CD4-positive, alpha-beta T cell treated with Interferon alpha-2 for 1 hour (primary cell): ENCODE measurements around the gene ZSCAN21.
A peak's percentile ranks its signal among the peaks of the same experiment; 100 is the strongest.

Experiments
- DNase-seq, 2 donors: peaks; one replicate each; pipeline ENCODE4 v3.0.0-alpha.2; 2020 to 2022

The ZSCAN21 gene

DNA sequence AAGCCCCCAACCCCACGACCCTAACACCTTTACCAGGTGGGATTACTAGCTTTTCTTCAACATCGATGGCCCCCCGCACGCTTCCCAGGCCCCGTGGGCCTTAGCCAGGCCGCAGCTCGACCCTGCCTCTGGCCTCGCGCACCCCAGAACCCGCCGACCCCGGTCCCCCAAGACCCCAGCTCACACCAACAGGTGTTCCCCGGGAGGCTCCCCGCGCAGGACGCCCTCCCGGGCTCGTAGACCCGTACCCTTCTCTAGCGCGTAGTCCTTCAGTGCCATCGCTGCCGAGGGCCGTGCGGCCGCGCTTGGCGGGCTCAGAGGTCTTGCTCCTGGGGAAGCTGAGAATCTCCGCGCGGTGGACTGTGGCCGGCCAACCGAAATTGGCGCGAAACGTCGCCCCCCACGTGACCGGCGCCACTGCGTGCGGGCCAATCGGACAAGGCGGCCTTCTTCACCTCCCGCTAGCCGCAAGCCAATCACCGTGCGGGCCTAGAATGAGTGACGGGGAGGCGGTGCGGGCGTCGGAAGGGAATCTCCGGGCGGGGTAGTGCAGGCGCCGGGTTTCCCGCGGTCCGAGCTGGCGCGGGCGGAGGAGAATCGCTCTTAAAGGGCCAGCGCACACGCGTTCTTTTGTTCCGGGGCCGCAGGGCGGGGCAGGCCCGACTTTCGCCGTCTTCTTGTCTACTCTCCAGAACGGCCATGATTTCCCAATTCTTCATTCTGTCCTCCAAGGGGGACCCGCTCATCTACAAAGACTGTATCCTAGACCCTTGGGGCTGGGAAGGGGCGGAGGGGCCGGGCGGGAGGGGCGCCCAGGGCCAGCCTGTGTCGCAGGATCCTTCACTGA lies 51.7 kb downstream of the ZSCAN21 start, which contains the start of the genes AP4M1 and MCM7:
TSS of gene AP4M1 (plus strand) at position 628 of the 847 bp plus-strand sequence. CDS start at position 700, 72 bp downstream.
TSS of gene MCM7 (minus strand) at position 382 of the 847 bp plus-strand sequence. CDS start at position 279, 103 bp downstream.
- peak; percentile 96 to 97 for DNase-seq

DNA sequence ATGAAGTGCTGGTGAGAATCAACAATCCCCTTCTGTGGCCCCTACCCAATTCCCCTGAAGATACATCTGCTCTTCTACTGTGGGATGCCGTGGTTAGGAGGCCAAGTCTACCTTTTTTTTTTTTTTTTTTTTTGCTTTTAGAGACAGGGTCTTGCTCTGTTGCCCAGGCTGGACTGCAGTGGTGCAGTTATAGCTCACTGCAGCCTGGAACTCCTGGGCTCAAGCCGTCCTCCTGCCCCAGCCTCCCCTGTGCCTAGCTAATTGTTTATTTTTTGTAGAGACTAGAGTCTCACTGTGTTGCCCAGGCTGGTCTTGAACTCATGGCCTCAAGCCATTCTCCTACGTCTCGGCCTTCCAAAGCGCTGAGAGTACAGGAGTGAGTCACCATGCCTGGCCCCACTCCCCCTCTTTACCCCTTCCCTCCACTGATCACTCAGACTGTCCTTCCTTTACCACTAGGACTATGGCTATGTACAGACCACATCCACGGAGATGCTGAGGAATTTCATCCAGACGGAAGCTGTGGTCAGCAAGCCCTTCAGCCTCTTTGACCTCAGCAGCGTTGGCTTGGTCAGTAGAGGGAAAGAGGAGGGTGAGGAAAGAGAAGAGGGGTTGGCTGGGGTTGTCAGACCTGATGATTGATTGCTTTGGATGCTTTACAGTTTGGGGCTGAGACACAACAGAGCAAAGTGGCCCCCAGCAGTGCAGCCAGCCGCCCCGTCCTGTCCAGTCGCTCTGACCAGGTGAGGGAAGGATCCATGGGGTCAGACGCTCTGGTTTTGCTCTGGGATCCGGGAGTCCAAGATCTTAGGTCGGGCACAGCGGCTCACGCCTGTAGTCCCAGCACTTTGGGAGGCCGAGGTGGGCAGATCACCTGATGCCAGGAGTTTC lies 53.6 kb downstream of the ZSCAN21 start:
- DNase-seq = no peak

DNA sequence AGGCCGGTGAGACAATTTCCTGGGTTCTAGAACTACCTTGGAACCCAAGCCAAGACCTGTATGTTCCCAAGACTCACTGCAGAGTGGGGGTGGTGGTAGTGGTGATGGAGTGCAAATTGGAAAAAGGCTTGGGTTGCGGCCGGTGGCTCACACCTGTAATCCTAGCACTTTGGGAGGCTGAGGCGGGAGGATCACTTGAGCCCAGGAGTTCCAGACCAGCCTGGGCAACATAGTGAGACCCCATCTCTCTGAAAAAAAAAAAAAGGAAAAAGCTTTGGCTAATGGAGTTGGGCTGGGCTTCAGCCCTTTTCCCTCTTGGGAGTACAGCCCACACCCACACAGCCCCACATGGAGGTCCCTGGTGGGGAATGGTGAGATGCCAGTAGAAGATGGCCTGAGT lies 56.0 kb downstream of the ZSCAN21 start:
- no peak for DNase-seq

DNA sequence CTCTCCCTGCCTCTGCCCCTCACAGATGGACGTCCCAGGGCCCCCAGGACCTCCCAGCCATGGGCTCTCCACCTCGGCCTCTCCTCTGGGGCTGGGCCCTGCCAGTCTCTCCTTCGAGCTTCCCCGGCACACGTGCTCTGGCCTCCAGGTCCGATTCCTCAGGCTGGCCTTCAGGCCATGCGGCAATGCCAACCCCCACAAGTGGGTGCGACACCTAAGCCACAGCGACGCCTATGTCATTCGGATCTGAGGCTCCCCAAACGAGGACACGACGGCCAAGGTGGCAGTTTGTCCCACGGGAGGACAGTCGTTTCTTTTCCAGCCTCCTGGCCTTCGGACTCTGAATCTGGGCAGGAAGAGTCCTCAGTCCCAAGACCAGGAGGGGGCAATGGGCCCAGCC lies 57.1 kb downstream of the ZSCAN21 start:
- DNase-seq = no peak

DNA sequence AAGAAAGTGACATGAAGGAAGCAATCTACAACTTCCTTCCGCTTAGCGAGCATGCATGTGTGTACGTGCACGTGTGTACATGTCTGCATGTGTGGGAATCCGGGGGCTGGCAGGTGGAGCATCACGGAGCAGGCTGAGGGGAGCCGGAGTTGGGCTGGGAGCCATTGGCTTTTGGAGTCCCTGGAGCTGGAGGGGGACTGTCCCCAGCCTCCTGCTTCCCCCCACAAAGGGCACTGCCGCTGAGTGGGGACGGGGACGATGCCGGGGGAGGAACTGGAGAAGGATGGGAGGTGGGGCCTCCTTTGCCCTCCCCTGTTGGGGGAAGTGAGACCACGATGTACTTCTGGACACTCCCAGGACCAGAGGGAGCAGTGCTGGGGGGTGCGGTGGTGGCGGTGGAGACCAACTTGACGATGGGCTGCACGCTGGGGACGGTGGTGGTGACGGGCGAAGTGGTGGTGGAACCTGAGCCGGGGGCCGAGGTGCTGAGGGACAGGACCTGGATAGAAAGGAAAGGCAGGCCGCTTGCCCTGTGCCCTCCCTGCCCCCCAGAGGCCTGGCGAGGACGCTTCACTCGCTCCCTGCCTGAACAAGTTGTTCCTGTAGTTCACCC lies 57.7 kb downstream of the ZSCAN21 start:
- no peak for DNase-seq

DNA sequence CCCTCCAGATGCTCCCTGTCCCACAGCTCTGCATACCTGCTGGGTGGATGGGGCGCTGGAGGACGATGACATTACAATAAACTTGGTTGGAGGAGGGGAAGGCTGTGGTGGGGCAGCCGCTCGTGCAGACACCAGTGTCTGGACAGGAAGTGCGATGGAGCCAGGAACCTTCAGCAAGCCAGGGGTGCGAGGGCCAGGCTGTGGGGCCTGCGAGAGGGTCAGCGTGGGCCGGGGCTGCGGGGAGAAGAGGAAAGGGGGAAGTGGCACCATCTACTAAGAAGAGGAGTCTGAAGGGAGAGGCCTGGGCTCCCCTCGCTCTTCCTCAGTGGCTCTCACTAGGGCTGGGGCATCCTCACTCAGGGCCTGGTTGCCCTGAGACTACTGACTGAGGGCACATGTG lies 58.3 kb downstream of the ZSCAN21 start:
- DNase-seq = no peak

DNA sequence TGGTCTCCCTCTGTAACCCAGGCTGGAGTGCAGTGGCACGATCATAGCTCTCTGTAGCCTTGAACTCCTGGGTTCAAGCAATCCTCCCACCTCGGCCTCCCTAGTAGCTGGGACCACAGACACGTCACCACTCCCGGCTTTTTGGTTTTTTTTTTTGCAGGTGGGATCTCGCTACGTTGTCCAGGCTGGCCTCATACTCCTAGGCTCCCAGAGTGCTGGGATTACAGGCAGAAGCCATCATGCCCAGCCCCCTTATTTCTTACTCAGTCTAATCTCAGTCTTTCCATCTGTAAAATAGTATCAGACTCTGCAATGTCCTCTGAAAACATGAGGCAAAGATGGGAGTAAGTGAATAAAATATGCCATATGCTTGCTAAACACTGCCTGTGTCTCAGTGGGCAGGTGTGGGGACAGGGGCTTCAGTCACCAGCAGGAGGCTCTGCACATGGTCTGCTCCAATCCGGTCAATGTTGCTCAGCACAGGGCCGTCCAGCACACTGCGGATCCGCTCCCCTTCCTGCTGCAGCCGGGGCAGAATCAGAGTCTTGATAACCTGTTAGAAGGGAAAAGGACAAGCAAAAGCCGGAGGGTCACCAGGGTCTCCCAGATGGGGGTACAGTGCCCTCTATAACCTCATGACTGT lies 60.1 kb downstream of the ZSCAN21 start:
- no peak for DNase-seq

DNA sequence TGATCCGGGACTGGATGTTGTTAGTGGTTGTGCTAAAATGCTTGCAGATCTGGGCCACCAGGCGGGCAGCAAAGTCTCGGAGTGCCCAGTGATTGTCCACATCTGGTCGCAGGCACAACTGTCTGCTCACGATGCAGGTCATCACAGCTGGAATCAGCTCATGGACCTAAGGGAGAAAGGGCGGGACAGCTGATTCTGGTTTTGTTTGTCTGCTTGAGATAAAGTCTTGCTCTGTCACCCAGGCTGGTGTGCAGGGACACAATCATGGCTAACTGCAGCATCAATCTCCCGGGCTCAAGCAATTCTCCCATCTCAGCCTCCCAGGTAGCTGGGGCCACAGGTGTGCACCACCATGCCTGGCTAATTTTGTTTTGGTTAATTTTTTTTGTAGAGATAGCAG lies 61.6 kb downstream of the ZSCAN21 start:
- DNase-seq = no peak

DNA sequence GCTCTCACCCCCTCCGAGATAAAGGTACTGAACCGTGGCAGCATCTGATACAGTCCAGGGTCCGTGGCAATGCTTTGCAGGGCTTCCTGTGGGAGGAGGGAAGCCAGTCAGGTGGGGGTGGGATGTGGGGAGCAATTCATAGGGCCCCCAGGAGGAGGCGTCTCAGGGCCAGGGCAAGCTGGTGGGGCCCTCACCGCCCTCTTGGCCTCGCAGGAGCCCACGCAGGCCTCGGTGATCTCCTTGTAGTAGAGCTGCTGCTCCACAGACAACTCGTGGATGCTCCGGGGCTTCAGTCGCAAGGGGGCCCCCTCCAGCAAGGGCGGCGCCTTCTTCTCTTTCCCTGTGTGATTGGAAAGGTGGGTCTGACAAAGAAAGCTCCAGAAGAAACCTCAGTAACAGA lies 62.3 kb downstream of the ZSCAN21 start:
- no peak for DNase-seq
